GM21360 (cell line): Measurements from ENCODE around the gene RHBDD1.
A peak's percentile ranks its signal among the peaks of the same experiment; 100 is the strongest.

Experiments used
- ATAC-seq: cut with Tn5 transposase; IDR thresholded peaks from one replicate; pipeline ENCODE4 v1.9.1; 2021; ENCODE audit warnings: mild to moderate bottlenecking, moderate library complexity; ENCODE audit not compliant: unreplicated experiment

RHBDD1 gene

DNA sequence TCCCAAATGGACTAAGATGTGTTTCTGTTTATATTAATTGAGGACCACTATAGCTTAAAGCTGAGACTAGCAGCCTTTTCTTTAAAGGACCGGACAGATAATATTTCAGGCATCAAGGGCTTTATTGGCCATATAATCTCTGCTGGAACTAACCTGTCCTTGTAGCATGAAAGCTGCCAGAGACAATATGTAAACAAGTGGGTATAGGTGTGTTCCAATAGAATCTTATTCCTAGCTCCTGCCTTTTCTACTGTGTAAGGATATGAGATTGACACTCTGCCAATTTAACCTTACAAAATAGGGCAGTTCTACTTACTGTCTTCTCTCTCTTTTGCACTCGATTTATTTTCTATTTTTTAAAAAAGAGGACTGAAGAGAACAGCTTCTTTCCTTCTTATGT, 74.0 kb downstream of the RHBDD1 start:
- no peak for ATAC-seq

DNA sequence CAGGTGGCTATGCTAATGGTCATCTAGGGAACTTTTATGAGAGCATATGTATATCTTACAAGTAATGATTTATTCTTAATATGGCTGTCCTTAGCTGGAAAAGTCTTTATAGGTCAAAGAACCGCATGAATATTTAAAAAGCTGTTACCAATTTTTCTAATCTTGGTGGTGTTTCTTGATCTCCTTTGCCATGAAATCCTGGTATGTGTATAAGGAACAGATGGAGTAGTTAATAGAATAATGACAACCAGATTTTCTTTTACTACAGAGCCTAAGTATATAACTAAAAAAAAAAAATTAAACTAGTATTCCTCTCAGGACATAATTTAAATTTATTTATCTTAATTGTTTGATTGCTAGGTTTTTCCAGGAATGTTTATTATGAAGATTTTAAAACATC, 74.5 kb downstream of the RHBDD1 start:
- ATAC-seq: no peak

DNA sequence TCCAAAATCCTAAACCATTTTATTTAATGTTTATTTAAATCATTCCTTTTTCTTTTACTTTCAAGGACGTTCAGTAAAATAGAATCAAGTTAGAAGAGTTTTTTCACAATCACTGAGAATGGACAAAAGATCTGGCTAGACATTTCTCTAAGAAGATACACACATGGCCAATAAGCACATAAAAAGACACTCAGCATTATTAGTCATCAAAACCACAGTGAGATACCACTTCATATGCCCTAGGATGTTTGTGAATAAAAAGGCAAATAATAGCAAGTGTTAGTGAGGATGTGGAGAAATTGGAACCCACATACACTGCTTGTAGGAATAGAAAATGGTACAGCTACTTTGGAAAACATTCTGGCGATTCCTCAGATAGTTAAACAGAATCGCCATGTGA, 76.1 kb downstream of the RHBDD1 start:
- ATAC-seq: no peak

DNA sequence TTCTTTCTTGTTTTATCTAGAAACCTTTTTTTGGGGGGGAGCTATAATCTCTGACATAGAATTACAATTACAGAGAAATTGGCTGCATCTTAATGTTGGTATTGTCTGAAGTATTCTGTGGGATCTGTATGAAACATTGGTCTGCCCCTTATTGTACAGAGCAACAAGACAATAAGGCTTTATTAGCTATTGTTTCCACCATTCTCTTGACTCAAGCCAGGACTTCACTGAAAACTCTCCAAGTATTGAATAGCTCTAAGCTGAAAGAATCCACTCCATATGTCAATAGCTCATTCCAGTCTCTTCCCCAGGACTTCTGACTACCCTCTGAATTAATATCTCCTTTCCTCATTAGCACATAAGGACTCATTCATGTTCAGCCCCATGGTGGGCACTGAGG, 77.8 kb downstream of the RHBDD1 start:
- ATAC-seq: no peak

DNA sequence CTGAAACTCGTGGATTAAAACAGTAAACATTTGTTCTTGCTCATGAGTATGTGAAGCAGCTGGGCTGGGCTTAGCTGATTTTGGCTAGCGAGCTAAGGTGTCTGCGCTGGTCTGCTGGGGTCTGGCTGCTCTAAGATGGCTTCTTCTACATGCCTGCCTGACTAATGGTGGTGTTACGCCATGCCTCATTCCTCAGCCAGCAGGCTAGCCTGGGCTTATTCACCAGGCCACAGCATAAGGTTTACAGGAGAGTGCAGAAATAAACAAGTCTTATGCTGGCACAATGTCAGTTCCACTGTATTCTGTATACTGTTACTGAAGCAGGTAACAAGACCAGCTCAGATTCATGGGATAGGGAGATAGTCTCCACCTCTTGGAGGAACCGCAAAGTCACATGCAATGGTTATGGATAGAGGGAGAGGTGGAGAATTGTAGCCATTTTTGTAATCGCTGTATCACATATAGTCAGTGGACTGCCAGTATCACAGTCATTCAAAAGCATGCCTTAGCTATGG, 80.0 kb downstream of the RHBDD1 start:
- no peak for ATAC-seq

DNA sequence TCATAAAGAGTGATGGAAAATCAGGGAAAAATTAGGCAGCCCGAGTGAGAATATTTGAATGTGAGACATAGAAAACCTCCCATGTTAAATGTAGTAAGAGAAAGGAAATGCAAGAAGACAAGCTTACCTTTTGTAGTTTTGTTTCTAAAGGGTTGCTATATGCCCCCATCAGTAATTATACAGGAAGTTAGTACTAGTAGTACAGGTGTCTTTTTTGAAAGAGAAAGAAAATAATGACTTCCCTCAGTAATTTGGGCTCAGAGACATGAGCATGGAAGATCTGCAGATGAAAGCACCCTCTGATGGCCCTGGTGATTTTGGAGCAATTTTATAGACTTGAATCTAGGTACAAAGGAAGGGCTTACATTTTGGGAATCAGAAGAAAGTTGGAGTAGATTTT, 80.8 kb downstream of the RHBDD1 start:
- peak; percentile 48 for ATAC-seq

DNA sequence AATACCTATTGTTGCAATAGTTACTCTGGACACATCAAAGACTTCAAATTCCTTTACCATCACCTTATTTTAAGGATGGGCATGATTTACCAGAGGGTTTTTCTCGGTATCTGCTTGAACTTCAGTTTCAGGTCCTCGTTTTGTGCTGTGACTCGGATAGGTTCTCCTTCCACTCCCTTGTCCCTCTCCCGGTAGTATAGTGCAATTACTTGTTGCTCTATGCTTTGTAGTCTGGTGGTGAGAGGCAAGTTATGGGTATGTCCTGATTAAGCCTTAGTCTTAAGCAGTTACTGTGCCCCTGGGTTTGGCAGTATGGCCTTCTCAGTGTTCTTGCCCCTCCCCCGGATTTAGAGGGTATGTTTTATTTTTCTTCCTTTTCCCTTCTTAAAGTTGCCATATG, 96.6 kb downstream of the RHBDD1 start:
- ATAC-seq: no peak

DNA sequence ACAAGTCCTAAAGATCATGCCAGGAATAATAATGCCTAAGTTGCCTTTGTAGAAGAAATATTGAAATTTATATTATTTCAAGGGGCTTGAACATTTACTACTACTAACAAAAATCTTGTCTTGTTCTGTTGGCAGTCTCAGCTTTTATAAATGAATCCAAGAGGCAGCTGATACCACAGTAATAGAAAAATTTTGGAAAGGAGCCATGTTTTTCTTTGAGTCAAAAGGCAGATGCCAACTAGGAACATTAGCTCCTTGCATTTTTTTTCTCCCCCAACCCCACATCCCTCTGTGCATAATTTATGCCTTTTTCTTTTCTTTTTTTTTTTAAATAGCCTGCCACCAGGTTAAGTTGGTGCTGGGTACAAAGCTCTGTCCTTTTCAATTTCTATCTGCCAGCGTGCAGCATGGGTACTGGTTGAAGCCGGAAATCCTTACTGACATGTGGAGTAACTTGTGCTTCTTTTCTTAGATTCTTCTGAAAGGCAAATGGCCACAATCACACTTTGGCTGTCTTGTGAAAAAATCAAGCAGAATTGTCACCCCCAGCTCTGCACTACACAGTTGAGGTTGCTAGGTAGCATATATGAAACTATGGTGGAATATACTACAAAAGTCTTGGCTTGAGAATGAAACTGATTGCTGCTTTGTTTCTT, 98.8 kb downstream of the RHBDD1 start:
- no peak for ATAC-seq

DNA sequence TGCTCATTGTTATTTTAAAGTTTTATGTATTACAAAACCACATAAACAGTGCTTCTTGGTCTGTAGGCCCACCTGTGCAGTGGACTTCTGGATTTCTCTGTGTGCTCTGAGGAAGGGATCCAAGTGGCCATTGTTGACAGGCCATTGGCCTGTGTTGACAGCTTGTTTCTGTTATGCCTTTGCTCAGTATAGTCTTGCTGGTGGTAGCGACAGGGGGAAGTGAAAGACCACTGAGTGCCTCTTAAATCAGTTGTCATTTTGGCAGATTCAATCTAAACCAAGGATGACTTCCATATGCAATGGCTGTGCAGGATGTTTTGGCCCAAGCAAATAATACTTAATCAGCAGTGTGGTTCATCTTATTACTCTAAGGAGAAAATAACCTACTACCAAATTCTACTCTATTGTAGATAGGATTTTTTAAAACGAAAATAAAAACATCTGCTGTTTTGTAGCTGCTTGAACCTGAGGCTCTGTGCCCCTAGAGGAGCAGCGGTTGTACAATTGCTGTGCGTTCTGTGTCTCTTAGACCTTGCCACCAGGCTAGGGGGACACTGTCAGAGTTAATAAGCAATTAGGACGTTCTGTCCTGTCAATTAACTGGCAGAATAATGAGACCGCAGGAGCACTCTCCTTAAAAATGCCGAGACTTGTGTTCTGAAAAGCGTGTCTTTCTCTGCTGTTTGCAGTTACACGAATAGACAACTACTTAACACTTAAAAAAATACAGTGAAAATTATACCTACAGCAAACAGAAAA, 108.2 kb downstream of the RHBDD1 start:
- peak; percentile 66 for ATAC-seq

DNA sequence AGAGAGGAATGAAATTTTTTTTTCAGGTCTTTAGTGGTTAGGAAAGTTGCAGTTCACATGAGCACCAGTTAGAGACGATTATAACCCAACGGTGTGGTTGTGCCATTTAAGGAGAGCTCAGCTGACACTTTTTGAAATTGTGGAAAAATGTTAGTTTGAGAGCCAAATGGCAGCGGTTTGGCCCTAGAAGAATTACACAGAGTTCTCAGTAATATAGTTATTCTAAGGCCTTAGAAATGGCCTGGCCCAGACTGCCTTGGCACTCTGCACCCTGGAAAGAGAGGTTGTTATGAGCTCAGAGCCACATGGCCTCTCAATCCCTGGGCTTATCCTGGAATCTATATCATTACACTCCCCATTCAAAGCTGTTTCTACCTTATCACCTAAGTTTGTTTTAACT, 117.4 kb downstream of the RHBDD1 start:
- no peak for ATAC-seq

DNA sequence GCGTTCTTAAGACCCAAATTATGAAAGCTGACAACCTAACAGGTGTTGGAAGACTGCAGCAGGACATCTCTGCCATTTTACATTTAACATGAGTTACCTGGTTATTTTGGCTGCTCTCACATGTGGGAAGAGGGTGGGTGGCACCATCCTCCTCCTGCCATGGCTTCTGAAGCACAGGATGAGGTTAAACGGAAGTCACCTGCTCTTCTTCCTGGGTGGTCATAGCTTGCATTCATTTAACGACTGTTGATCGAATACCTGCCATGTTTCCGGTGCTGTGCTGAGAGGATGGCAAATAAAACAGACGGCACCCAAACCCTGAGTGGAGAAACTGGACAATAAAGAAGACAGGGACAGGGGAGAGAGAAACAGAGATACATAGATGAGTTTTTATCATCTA, 118.0 kb downstream of the RHBDD1 start:
- no peak for ATAC-seq

DNA sequence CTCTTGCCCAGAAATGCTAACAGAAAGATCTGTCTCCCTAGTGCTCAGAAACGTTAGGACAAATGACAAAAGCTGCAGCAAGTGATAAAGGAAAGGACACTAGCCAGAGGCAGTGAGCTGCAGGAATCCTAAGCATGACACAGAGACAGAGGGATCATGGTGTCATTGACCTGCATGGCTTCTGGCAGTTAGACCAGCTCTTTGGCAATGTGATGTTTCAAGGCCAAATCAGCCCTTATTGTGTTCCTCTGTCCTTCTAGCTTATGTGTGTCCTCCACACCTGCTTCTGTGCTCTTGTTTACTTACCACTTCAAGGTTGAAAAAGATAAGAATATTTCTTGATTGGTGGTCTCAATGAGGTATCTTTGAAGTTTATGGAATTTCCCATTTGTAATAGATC, 120.8 kb downstream of the RHBDD1 start:
- ATAC-seq: no peak

DNA sequence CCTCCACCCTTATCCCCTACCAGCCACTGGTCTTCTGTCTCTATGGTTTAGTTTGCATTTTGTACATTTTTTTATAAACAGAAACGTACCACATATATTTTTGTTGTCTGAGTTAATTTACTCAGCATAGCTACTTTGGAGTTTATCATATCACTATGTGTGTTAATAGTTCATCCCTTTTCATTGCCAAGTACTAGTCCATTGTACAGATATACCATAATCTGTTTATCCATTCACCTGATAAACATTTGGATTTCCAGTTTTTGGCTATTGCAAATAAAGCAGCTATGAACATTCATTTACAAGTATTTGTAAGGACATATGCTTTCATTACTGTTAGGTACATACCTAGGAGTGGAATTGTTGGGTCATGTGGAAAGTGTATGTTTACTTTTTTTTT, 123.6 kb downstream of the RHBDD1 start:
- ATAC-seq: no peak

DNA sequence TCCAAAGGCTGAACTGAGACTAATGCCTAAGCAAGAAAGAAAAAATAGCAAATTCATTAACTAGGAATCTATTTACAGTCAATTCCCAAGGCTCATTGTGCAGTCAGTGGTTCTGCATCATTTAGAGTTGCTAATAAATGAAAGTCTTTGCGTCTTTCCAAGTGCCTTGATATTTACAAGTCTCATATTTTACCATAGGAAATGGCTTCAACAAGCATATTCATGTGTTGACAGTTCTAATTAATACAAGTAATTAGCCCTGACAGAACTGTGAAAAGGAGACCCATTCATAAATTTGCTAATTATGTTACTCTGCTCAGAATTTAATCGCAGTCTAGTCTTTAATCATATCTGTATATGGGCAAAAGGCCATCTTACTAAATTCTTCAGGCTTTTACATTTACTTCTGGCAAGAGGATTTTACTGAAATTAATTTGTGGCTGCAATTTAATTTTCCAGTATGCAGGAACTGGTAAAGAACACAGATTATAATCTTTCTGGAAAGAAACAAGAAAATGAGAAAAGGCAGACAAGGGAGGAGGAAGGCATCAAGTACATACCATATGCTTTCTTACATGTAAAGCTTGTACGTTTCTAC, 126.4 kb downstream of the RHBDD1 start:
- ATAC-seq: no peak

DNA sequence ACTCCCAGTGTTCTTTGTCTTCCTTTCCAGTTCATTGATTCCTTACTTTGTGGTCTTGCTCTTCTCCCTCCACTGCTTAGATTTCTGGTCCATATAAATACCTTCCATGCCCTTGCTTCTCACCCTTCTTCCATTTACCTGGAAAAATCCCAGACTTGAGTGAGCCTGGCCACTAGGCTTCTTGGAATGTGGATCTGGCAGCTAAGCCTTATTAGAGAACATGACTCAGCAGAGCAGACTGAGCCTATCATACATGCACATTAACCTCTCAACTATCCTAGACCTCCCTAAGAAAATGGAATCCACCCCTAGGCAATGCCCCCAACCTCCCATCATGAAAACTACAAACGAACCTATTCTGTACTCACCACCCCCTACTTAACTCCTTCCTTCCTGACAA, 127.7 kb downstream of the RHBDD1 start:
- ATAC-seq: no peak

DNA sequence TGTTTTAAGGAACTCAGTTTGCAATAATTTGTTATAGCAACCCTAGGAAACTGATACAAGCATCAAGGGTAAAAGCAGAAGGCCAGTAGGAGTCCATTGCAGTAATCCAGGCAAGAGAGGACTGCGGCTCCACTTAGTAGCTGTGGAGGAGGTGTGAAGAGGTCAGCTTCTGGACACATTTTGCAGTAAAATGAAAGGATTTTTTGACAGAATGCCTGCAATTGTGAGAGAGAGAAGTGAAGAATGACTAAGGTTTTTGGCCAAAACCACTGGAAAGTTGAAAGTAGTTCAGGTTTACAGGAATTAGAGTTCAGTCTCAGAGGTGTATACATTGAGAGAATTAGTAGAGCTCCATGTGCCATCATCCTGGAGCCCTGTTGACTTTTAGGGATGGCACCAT, 129.5 kb downstream of the RHBDD1 start:
- ATAC-seq: no peak

DNA sequence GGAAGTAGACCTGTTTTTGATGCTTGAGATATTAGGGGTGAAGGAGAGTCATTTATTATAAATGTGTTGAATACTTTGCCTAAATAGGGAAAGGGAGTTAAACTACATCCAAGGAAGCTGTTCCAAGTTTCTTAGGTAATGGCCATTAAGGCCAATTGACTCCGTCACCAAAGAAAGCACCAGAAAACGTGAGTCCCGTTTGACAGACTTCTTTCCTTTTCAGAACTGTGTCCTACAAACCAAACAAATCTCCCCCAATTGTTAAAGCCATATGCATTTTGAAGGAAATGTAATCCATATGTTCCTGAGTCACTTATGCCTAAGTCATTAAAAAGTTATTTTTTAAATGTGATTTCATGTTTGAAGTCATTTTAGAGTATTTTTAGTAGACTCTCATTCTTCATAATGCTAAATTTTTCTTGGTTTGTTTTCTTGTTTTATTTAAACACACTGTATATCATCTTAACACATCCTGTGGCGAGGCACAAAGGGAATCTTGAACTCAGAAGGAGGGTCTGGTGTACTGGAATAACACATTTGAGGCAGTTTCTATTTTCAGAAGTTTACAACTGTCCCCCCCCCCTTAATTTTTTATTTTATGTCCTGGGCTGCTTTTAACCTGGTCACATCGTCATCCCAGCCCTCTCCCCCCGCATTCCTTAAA, 133.7 kb downstream of the RHBDD1 start:
- ATAC-seq: no peak

DNA sequence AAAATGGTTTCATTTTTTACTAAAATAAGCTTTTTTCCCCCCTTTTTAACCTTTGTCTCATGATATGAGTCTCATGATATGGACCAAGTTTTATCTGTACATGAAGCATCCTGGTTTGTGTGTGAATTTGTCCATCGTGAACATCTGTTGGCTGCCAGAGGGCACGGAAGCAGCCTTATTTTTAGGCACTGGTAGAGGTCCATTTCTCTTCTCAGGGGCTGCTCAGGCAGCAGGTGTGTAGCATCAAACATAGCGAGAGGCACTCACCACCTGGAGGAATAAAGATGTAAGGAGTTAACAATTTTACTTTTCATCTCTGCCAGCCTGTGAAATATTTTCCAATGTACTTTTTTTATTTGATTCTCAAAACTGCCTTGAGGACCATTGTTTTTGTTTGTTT, 134.5 kb downstream of the RHBDD1 start:
- peak; percentile 77 for ATAC-seq

DNA sequence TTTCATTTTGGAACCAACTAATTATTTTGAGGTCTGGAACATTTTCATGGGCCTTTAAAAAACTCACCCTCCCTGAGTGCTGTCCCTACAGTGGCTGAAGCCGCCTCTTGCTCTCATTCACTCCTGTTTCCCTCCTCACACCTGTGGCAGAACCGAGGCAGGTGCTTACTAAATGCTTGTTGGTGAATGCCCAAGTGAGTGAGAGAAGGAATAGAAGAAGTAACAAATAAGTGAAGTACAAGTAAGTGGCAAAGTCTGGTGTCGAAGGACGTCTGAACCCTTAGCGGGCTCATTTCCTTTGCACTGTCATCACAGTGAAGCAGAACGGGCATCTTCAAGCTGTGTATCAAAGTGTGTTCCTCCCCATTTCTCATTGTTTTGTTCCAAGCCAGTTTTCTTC, 135.2 kb downstream of the RHBDD1 start:
- ATAC-seq: peak; percentile 56

DNA sequence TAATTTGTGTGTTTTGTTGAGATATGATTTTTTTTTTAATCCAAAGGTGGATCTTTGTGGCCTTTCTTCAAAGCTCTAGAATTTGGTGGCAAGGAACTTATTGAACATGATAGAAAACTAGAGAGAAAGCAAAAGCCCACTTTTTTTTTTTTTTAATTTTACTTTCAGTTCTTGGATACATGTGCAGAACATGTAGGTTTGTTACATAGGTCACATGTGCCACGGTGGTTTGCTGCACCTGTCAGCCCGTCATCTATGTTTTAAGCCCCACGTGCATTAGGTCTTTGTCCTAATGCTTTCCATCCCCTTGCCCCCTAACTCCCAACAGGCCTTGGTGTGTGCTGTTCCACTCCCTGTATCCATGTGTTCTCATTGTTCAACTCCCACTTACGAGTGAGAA, 135.9 kb downstream of the RHBDD1 start:
- ATAC-seq: no peak

DNA sequence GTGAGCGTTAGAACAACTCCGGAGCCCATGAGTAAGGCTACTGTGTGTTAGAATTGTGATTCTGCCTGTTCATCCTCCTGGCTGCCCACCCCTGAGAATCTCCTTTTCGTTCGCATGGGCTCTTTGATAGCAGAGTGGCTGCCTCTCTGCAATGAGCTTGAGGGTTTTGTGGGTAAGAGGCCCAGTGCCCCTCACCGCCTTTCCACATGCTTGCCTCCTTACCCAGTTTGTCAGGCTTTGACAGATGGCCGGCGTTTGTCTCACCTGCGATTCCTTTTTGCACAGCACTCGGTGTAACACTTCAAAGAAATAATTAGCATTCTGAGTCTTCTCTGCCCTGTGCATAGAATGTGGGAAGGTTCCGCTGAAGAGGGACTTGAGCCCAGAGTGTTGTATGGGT, 138.0 kb downstream of the RHBDD1 start:
- no peak for ATAC-seq

DNA sequence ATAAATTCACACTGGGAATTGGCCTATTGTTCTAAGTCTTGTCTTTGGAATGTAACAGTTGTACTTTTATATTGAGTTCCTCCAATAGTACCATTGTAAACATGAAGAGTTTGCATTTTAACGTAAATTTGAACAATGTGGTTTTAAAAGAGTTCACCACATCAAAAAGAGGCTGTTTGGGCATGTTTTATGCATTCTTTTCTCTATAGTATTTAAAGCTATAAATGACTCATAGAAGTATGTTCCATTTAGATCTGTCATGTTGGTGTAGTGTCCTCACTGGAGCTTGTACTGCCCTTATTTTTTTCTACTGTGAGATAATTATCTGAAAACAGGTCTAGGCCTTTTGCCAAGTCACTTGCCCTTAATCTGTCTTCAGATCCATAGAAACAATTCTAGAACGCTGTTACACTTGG, 141.9 kb downstream of the RHBDD1 start:
- no peak for ATAC-seq
